Measurements from ENCODE around the gene PHF21A.
"Not testable (repeated sequence)": the region's sequence is repeated elsewhere in the genome, so short reads cannot be mapped to it uniquely, and the experiment has no call there.

The PHF21A gene

GRCh38 chr11:45920531-45921477, 200.4 kb downstream of the PHF21A start:
- DNase-seq (ENCODE audit: low spot score) = no peak

GRCh38 chr11:45919806-45920530, 201.3 kb downstream of the PHF21A start:
- DNase-seq (ENCODE audit: low spot score) = no peak

- no peak for DNase-seq (ENCODE audit: low spot score)
These were observed 202.1 kb downstream of the PHF21A start for GRCh38 chr11:45918962-45919675.

- peak; percentile 98 for DNase-seq (ENCODE audit: low spot score)
These were observed 202.8 kb downstream of the PHF21A start for GRCh38 chr11:45918331-45918941.

GRCh38 chr11:45917623-45918330, 203.5 kb downstream of the PHF21A start, which contains the start of gene PEX16:
Gene PEX16, minus strand, starts transcription at chr11:45917877. Its CDS starts 66 bp downstream, at chr11:45917811.
- peak; percentile 99 for DNase-seq (ENCODE audit: low spot score)

- no peak for DNase-seq (ENCODE audit: low spot score)
These were observed 204.0 kb downstream of the PHF21A start for GRCh38 chr11:45917286-45917622.

GRCh38 chr11:45915446-45915845, 205.8 kb downstream of the PHF21A start:
- DNase-seq (ENCODE audit: low spot score) = no peak

GRCh38 chr11:45913942-45914635, 207.2 kb downstream of the PHF21A start:
- DNase-seq (ENCODE audit: low spot score) = no peak

- DNase-seq (ENCODE audit: low spot score) = no peak
These were observed 207.7 kb downstream of the PHF21A start for GRCh38 chr11:45913514-45913913.

GRCh38 chr11:45910623-45911022, 210.6 kb downstream of the PHF21A start:
- DNase-seq (ENCODE audit: low spot score) = no peak

- no peak for DNase-seq (ENCODE audit: low spot score)
These were observed 211.4 kb downstream of the PHF21A start for GRCh38 chr11:45909594-45910475.

GRCh38 chr11:45907911-45908370, 213.3 kb downstream of the PHF21A start:
- no peak for DNase-seq (ENCODE audit: low spot score)

- DNase-seq (ENCODE audit: low spot score) = no peak
These were observed 214.2 kb downstream of the PHF21A start, which contains the start of gene FREY1 for GRCh38 chr11:45906965-45907611. Gene FREY1, minus strand, starts transcription at chr11:45907271. Its CDS starts 26 bp downstream, at chr11:45907245.

- no peak for DNase-seq (ENCODE audit: low spot score)
These were observed 215.1 kb downstream of the PHF21A start for GRCh38 chr11:45906096-45906682.

GRCh38 chr11:45905576-45905975, 215.7 kb downstream of the PHF21A start:
- not testable (repeated sequence) for DNase-seq (ENCODE audit: low spot score)

GRCh38 chr11:45905095-45905494, 216.2 kb downstream of the PHF21A start:
- no peak for DNase-seq (ENCODE audit: low spot score)

- no peak for DNase-seq (ENCODE audit: low spot score)
These were observed 216.8 kb downstream of the PHF21A start for GRCh38 chr11:45904309-45904915.

Data from HuH-7 (cell line).